Mucosa of descending colon (tissue), 3 donors: ENCODE data around the gene KRT4. TPM values are rescaled to one million over a fixed set of nuclear protein-coding genes. Genes with fewer than 3 reads are reported as not detected.

Experiments
- ATAC-seq: fragments of 200-7000 bp; cut with Tn5 transposase; one replicate; pipeline ENCODE4 v1.9.1; 2020; ENCODE audit warnings: mild to moderate bottlenecking, moderate library complexity
- DNase-seq, 3 donors: peaks; one replicate each; pipeline ENCODE4 v3.0.0-alpha.2; 2020
- H3K36me3 ChIP-seq: fragments of 200-600 bp; one replicate; pipeline ENCODE4 v1.8.0; 2021; ENCODE audit warnings: low read depth, mild to moderate bottlenecking
- H3K4me1 ChIP-seq: fragments of 200-600 bp; one replicate; pipeline ENCODE4 v1.8.0; 2021; ENCODE audit warnings: low read depth, mild to moderate bottlenecking
- H3K4me3 ChIP-seq: fragments of 200-600 bp; one replicate; pipeline ENCODE4 v1.8.0; 2021; ENCODE audit warnings: mild to moderate bottlenecking
- H3K9me3 ChIP-seq: fragments of 200-600 bp; one replicate; pipeline ENCODE4 v1.8.0; 2021; ENCODE audit warnings: mild to moderate bottlenecking
- CTCF ChIP-seq: fragments of 200-600 bp; IDR thresholded peaks from one replicate; pipeline ENCODE4 v1.8.0; 2022; ENCODE audit warnings: antibody characterized with exemption, mild to moderate bottlenecking
- intact Hi-C, 2 donors: fragments of 100-400 bp; cut with DNase I in 1 of 2; cut with micrococcal nuclease in 1 of 2; formaldehyde crosslinking; loops; one replicate each; pipeline versions ENCODE4 v1.11.0 to v1.11.1; 2022; cut with DNase I, micrococcal nuclease
- total RNA-seq, 3 donors: library from RNA; stranded (reverse); fragmentation: NEBNext Ultra II Directional in 2 of 3; extraction: Animal tissue kit (Norgen Biotek cat#: 25700) in 2 of 3; gene quantifications; one replicate each; pipeline versions ENCODE4 v1.2.1 to v1.2.4, GENCODE V29; 2021 to 2023
- donor health status: DM: no; HTN: no; CAD: no; lungs with moderate emphysema.
- donor health status: DM: no; HTN: no; CAD: no.
- donor health status: DM: no; HTN: yes; CAD: no.

KRT4 gene
- total RNA-seq, 3 donors from 2014 or later, result not detected

DNA sequence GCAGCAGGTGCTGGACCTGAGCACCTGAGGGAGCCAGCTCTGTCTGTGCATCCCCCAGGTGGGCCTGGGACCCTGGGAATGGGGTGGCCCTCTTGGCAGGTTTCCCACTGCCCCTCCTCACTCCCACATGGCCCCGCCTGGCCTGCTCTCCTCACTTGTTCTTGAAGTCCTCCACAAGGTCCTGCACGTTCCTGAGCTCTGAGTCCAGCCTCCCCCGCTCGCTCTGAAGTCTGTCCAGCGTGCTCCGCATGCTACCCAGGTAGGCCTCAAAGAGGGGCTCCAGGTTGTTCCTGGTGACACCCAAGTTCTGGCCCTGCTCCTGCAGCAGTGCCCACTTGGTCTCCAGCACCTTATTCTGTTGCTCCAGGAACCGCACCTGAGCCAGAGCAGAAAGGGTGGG lies 17.3 kb upstream of the KRT4 start:
- Histone ChIP-seq H3K9me3 (no peaks in the 10 kb centered on the region), H3K4me1 (no peaks in the 10 kb centered on the region), H3K36me3 (no peaks in the 10 kb centered on the region), H3K4me3 (no peak overlapping the region)
- TF ChIP-seq CTCF, result no peak
- DNase-seq, result no peak
- ATAC-seq, result no peak
- intact Hi-C loops, result no loop called here

DNA sequence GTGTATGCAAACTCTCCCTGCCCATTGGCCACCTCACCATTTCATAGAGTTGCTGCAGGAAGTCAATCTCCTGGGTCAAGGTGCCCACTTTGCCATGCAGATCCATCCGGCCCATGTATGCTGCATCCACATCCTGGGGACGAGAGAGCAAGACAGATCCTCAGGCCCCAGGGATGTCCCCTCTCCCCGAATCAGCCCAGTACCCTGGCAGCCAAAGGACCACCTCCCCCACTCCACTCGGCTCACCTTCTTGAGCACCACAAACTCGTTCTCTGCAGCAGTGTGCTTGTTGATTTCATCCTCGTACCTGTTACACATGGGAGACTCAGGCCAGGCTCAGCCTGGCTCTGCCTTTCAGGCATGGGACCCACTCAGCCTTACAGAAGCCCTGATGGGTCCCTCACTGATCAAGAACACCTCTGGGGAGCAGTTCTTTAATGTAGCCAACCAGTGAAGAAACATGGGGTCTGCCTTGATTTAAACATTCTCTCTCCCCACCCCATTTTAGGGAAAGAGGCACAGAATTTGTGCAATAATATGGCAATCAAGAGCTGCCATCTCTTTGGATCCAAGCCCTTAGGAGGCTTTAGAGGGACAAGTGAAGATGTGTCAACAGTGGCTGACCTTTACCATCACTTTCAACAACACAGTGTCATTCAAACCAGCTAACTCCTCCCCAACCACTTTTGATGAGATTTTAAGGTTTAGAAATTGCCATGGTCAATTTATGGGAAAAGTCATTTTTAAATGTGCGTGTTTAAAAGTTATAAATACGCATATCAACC lies 16.3 kb upstream of the KRT4 start:
- H3K36me3 ChIP-seq, result no peaks in the 10 kb centered on the region
- ATAC-seq (no peak), DNase-seq (no peak)
- no peaks in the 10 kb centered on the region for H3K4me1 ChIP-seq
- no peak for TF ChIP-seq CTCF
- H3K9me3 ChIP-seq, result no peaks in the 10 kb centered on the region
- intact Hi-C loops, result no loop called here
- H3K4me3 ChIP-seq, result no peak overlapping the region

DNA sequence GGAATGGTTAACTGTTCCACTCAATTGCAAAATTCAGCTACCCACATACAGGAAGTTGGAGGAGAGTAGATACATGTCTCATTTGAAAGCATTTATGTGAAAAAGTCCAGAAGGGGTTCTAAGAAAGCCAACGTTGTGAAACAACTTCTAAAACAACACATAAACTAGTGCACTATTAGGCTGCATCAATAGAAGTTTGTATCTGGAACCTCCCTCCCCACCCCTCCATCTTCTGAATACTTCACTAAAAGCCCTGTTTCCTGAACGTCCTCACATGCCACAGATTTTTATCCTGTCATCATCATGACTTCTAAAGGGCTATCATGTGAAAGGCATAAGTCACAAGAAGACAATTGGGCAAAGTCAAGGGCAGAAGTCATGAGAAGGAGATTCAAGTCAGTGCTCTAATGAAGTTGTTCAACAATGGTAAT lies 14.7 kb upstream of the KRT4 start:
- DNase-seq (no peak), ATAC-seq (no peak)
- no peaks in the 10 kb centered on the region for H3K4me1 ChIP-seq
- no peaks in the 10 kb centered on the region for H3K36me3 ChIP-seq
- no peak overlapping the region for H3K4me3 ChIP-seq
- no peaks in the 10 kb centered on the region for H3K9me3 ChIP-seq
- no peak for TF ChIP-seq CTCF
- intact Hi-C loops, result no loop called here

- DNase-seq (no peak), ATAC-seq (no peak)
- Histone ChIP-seq H3K4me3 (no peak overlapping the region), H3K36me3 (no peaks in the 10 kb centered on the region), H3K9me3 (no peaks in the 10 kb centered on the region), H3K4me1 (no peaks in the 10 kb centered on the region)
- intact Hi-C loops, result no loop called here
- no peak for TF ChIP-seq CTCF
These were observed 14.2 kb upstream of the KRT4 start for GRCh38 chr12:52828156-52828555.

DNA sequence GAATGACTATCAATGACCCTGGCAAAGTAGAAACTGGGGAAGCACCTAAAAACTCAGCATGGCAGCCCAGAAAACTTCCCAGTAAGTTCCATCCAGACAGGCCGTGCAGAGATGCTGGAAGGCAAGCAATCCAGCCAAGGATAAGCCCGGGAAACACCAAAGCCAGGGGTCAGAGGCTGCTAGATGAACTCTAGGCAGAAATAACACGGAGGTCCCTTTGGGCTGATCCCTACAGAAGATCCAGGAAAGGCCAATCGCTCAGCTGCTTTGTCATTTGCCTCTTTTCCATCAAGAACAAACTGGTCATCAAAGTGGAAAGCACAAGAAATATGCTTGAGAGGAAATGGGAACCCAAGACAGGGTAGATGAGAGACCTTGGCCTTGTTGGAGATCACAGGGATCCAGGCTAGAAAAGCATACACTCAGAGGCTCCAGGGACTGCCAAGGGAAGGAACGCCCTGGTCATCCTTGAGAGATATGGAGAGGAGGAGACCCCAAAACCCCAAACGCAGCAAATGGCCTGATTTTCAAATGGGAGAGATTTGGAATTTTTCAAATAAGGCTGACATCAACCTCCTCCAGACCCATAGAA lies 13.7 kb upstream of the KRT4 start:
- H3K36me3 ChIP-seq, result no peaks in the 10 kb centered on the region
- intact Hi-C loops, result no loop called here
- ATAC-seq, result no peak
- DNase-seq, result no peak
- no peaks in the 10 kb centered on the region for H3K4me1 ChIP-seq
- H3K4me3 ChIP-seq, result no peak overlapping the region
- TF ChIP-seq CTCF, result no peak
- no peaks in the 10 kb centered on the region for H3K9me3 ChIP-seq
